HK-2 (cell line): Measurements from ENCODE around the gene MSL3B.

ENCODE experiments used
- DNase-seq: peaks from one replicate; pipeline ENCODE4 v3.0.0-alpha.2; 2018; ENCODE audit not compliant: unreplicated experiment

Gene MSL3B

DNA sequence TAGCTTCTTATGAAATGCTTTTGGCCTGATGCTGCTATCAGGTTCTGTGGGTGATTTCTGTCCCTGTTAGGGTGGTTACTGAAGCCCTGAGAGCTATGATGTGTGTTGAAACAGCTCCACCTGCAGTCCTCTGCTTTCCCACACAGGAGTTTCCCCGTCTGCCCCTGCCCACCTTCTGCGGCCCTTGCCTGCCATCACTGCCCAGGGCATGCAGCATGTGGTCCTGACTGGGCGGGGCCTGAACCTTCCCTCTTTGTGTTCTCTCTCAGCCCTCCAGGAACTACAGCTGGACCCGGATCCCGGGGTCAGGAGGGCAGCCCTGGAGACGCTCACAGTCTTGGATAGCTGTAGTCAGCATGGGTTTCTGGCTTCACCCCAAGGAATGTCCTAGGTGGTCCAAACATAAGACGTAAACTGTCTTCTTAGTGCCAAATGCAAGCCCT is 35.3 kb downstream of the MSL3B start:
- DNase-seq = peak; percentile 63

DNA sequence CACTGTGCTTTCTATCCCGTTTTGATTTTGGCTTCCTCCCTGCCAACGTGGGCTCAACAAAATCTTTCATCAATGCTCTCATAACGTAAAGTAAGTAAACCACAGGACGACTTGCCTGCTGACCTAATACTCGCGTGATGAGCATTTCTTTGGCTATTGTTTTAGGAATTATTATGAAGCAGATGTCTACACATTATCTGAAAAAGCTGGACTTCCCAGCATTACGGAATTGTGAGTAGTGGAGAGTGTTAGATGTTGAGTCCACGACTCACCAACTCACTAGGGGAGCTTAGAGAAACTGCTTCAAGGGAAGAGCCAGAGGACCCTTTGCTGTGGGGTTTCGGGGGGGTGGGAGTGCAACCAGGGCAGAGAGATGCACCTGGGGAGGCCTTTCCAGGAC is 35.8 kb downstream of the MSL3B start:
- DNase-seq = no peak

DNA sequence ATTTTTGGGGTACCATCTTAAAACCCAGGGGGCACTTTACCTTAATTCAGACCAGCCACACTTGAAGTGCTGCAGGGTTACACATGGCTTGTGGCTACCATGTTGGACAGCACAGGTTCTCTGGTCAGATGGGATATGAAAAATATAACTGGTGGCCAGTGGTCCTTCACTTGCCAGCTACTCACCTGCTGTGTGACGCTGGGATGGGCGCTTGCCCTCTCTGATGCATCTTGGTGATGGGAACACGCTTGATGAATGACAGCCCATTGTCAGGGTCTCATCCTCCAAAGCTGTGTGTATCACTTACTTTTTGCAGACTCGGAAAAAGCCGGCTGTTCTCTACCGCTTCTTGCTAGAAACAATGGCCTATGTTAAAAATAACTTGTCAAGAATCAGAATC is 36.3 kb downstream of the MSL3B start:
- DNase-seq = no peak

DNA sequence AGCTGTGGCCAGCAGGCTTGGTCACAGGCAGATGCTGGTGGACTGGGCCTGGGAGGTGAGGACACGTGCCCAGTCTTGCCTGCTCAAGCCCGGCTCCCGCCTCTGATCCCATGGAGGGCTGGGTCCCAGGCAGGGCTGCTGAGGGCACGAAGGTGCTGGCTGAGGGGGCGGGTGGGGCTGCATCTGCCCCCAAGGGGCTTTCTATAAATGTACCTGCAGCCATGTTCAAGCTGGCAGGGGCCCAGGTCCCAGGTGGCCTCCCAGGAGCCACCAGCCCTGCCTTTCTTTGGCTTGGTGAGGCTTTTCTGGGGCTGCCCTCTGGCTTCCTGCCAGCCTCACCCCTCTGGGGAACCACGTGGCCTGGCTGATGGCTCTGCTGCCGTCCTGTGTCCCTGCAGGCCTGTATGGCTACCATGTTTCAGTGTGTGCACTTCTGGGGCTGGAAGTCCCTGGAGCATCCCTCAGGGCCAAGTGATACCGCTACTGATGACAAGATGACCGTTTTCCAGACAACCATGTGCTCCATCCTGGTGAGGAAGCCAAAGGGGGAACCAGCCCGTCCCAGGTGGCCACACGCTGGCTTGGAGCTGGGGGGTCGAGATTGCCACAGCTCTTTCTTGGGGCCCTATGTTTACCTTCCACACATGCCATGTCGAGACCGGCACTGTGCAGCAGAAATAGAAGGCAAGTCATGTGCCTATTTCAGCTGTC is 37.0 kb downstream of the MSL3B start:
- no peak for DNase-seq

DNA sequence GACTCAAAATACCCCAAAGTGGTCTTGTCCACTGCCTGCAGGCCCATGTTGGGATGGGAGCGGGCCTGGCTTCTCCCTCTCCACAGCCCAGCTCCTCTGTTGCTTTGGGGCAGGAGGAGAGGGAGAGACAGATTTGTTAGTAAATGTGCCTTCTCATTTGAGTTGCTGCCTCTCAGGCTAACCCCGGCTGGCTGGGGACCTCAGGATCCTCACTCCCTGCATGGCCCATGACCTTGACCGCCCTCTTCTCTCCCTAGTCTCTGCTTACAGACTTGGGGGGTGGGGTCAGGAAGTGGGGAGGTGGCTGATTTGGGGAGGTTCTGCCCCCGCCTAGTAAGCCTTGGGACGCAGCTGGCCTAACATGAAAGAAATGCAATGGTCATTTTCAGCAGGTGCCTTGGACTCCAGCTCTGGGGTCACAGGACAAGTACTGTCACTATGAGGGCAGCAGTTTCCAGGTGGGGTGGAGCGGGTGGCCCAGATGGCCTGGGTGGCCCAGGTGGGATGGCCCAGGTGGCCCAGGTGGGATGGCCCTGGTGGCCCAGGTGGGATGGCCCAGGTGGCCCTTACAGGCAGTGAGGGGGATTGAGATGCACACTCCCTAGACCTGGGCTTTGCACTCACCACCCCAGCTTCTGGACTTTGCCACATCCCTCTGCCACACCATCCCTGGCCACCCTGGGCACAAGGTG is 37.9 kb downstream of the MSL3B start:
- no peak for DNase-seq

DNA sequence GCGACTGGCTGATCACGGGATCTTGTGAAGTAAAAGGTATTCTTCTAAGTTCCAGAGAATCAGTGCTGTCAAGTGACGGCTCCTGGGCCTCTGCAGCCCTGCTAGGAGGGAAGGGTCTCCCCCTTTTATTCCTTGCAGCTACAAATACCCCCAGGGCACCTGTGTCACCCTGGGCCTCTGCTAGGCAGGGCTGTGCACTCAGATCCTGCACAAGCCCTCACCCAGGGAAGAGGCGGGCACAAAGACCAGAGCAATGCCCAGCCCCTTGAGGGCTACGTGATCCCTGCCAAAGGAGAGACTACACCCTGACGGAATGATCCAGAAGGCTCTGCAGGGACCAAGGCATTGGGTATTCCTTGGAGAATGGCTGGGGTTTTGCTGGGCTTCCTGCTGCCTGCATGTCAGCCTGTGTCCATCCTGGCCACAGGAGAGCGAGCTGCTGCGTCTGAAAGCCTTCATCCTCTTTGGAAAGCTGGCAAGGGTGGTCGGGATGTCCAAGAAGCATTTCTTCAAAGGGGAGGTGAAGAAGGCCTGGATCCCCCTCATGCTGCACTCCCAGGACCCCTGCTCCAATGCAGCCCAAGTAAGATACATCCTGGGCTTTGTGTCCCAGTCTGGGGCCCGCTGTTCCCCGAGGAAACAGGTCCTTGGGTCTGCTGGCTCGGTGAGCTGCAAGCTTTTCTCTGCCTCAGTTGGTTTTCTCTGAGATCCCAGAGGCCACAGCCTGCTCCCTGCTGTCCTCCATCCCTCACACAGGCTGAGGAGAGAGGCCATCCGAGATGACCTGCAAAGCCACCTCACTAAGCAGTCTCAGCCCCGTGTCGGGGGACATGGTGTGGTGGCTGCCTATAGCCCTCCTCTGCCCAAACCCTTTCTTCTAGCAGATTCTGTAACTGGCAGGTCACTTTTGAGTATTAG is 38.7 kb downstream of the MSL3B start:
- no peak for DNase-seq

DNA sequence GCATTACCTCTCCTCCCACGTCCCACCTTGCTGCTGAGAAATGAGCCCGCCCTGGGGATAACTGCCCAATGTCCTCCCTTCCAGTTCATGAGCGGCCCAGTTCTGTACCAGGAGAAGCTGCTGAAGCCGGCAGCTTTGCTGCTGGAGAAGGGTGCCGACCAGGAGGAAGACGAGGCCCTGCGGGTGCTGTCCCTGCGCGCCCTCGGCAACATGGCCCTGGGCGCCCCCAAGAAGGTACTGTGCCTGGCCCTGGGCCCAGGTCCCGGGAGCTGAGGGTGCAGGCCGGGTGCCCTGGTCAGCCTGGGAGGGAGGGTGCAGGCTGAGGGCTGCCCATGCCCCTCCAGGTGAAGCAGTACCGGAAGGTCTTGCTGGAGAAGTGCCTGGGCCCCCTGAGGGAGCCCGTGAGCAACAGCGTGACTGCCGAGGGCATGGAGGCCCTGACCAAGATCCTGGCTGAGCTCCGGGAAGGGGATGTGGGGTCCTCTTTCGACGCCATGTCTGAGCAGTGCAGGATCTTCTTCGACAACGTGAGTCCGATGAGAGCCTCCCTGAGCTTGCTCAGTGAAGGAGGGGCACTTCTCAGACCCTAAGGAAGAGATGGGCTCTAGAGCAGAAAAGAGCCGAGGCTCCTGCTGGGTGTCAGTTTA is 39.5 kb downstream of the MSL3B start:
- no peak for DNase-seq

DNA sequence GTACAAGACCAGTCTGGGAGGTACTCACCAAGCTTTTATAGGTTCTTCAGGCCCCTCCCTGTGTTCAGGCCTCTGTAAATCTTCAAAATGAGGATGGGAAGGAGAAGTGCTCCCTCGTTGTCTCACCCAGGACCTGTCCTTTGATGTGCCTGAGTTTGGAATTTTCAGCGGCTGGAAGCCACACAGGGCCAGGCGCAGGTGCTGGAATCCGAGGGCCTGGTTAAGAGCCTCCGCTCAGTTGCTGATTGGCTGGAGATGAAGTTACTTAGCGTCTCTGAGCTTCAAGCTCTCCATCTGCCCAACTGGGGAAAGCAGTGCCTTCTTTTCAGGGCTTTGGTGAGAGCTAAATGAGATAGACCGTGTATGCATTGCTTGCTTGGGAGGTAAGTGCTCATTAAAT is 43.8 kb downstream of the MSL3B start:
- no peak for DNase-seq

DNA sequence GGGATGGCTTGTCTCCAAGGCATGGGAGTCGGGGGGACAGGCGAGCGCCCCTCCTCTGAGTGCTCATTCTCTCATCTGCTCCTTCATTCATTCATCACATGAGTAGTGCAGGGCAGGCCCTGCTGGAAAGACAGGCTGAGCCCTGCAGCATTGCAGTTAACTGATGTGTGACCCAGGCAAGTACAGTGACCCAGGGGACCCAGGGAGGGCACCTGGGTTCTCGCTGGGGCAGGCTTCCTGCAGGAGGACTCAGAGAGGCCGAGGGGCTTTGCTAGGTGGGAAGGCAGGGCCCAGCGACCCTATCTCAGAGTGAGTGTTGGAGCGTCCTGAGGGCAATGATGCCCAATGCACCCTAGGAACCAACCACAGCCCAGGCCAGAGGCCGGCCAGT is 44.5 kb downstream of the MSL3B start:
- DNase-seq = no peak

DNA sequence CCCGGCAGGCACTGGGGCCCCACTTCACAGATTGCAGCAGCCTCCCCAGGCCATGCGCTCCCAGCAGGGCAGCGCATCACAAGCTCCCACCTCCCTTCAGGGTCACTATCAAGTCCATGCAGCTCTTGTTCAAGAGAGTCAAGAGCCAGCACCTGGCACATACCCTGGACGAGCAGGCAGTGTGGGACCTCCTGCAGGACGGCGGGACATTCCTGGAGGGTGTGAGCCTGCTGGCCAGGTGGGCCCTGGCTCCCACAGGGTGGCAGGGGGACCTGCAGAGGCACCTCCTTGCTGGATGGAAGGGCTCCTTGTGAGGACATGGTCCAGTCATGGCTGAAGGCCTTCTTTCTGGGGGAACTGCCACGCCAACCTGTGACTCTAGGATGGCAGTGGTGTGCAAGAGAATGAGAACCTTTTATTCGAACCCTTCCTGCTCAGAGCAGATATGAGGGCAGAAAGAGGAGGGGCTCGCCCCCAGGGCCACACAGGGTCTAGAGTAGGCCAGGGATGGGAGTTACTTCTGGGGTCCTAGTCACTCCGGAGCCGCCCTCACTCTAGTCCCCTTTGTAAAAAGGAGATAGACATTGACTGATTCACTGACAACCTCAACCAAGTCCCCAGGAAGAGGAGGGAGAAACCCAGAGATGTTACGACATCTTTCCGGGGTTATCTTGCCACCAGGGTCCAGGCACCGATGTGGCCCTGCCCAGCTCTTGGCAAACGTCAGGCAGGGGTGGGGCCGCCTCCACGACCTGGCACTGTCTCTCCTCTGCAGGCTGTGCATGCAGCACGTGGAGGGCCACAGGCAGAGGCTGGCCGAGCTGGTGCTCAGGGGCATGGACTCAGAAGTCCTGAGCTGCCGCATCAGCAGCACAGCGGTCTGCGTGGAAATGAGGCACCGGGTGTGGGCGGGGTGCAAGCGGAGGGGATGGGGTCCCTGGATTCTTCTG is 45.1 kb downstream of the MSL3B start:
- DNase-seq = no peak

DNA sequence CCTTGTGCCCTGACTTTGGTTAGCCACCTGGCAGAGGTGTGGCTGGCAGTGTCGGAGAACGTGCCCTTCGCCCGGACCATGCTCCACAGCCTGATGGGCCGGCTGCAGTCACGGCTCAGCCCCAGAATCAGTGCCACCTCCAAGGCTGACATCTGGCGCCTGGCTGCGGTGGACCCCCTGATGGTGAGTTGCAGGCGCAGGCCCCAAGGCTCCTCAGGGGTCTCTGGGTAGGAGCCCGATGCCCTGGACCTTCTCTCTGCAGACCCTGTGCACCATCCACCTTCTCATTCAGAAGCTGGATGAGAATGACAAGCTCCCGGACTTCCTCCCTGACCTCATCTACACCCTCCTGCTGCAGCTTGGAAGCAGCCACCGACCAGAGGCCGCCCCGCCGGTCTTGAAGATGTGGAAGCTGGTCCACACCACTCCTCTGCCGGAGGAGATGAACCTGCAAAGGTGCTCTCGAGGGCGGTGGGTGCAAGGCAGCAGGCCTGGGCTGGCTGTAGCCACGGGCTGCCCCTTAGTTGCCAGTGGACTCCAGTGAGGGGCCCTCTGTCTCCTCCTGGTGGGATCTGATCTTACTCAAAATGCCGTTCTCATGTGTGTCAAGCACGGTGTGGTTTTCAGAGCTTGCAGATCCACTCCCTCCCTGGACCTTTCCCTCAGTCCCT is 46.0 kb downstream of the MSL3B start:
- DNase-seq = no peak

DNA sequence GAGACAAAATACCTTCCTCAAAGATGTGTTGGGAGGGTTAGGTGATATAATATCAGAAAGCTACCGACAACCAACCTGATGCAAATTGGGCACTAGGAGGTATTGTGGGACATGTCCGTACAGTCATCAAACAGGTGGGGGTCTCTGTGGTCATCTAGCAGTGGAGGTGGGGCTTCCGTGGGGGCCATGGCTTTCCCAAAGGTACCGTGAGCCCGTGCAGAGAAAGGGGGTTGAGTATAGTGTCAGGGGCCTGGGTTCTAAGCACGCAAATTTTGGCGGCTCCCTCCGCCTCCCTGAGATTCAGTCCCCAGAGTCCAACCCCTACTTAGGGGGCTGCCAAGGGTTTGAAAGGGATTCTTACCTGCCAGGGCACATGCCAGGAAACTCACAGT is 46.5 kb downstream of the MSL3B start:
- no peak for DNase-seq

DNA sequence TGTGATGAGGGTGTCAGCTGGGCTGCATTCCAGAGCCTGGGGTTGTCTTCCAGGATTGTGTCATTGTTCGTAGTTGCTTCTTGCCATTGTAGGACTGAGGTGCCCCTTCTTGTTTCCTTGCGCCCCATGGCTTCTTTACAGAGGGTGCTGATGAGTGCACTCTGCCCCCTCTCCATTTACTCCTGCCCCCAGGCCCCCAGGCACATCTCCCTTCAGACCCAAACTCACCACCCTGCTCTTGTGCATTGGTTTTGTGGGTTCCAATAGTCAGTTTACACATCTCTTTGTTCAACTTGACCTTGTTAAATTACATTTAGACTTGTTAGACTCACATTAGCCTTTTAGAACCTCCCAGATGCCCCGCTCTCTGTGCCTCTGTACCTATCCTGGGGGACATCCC is 47.0 kb downstream of the MSL3B start:
- no peak for DNase-seq

DNA sequence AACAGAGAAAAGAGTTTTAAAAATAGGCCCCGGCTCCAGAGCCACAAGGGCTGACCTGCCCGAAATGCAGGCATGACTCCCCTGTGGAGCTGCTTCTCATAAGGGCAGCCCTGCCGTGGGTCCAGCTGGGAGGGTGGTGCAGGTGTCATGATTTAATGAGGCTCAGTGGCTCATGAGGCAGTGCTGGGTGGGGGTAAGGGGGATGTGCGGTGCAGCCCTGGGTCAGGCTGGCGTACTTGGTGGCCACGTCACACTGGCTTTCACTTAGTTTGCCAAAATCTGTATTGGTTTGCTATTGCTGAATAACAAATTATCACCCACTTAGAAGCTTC is 47.4 kb downstream of the MSL3B start:
- DNase-seq = no peak

DNA sequence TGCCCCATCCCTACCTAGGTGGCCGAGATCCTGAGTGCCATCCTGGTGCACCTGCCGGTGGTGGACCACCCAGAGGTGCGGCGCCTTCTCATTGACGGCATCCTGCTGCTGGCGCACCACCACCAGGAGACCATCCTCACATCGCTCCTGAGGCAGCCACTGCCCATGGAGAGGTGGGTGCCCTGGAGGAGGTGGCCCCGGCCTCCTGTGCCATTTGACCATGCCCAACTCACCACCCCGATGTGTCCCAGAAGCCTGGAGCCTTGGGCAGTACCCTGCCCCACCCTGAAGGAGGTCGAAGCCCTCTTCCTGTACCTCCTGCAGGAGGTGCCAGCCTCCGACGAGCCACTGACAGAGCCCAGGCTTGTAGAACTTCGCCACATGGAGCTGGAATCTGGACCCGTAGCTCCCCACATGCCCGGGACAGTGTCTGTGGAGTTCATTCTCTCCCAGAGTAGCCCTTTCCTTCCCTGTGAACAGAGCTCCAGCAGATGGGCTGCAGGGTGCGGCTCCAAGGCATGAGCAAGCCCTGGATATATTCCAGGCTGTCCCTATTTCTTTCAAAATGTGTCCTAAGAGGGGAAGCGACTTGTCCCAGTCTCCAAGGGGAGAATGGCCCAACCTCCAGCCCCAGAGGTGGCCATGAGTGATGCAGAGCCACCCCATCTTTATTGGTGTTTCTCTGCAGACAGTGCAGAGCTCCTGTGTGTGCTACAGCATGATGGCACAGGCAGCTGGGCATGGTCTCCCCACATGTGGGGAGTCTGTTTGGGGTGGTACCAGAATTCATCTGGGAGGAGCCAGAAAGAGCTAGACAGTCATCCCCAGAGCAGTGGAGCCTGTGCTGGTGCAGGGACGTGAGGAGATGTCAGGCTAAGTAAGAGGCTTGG is 48.1 kb downstream of the MSL3B start:
- DNase-seq = no peak

DNA sequence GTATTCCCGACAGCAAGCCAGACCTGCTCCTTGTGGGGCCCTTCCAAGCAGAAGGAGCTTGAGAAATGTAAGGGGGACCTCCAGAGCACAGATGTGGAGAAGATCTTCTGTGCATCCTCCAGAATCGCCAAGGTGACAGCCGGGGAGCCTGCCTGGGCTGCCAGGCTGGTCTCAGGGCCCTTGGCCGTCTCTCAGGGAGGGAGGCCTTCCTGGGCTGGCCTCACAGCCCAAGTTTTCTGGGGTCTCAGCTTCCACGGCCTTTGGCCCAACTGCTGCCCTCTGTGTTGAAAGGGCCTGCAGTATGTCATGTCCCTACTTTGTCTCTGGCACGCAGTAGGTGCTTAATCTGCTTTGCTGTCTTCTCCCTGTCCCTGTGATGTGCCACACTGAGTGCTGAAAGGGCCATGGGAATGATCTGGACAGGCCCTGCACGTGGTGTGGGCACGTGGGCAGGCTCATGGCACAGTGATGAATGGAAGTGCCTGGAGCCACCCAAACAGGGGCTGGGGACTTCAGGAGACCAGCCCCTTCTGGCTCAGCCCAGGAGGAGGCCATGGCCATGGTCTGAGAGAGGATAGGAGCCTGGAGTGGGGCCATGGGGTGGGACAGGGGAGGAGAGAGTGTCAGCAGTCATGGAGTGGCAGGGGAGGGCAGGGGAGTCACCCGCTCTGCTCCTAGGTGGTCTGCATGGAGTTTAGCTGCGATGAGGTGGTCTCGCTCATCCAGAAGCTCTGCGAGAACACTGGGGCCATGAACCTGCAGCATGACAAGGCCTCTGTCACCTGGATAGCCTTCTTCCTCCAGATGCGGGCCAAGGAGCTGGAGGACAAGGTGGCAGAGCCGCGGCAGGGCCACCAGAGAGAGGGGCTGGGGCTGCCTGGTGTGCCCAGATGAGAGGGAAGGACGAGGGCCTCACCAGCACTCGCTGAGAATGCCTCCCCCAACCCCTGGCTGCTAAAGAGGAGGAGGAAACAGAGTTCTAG is 49.3 kb downstream of the MSL3B start:
- DNase-seq = no peak

DNA sequence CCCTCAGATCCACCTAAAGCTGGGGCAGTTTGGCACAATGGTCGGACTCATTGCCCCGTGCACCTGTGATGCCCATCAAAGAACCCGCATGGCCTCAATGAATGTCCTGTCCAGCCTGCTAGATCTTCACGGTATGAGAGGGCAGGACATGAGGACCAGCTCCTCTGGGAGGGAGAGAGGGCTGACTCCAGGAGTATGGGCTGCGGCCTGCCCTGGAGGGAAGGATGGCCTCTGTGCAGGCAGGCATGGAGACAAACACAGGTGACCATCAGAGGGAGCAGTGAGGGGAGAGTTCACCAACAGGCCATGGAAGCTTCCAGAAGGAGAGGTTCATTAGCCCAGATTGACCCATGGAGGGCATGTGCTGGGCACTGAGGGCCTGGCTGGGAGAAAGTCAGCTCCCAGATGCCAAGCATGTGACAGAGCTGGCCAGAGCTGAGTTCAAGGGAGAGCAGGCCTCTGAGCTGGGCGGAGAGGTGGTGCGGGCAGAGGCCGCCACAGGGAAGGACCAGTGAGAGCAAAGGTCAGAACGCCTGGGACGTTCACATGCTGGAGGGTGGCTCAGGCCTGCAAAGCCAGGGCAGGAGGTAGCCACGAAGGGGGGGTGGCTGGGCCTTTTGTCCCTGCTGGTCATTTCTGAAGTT is 50.1 kb downstream of the MSL3B start:
- DNase-seq = no peak
